Astrocyte (in vitro differentiated cells and primary cell): ENCODE measurements around the gene FAM50A.

Source experiments
- CTCF ChIP-seq: IDR thresholded peaks from 2 replicates; pipeline ENCODE4 v1.5.1; 2011; ENCODE audit warnings: low read depth, mild to moderate bottlenecking, inconsistent platforms, low read length, moderate library complexity; ENCODE audit not compliant: insufficient read depth
- EZH2 ChIP-seq: IDR thresholded peaks from 2 replicates; pipeline ENCODE4 v1.6.1; 2012; ENCODE audit warnings: mild to moderate bottlenecking, low read length, inconsistent platforms; ENCODE audit not compliant: insufficient read depth

- TF ChIP-seq CTCF = no peak
- no peak for TF ChIP-seq EZH2
These were observed 23.6 kb upstream of the FAM50A start for GRCh38 chrX:154420402-154420756.
